Adrenal gland (tissue), 19 donors: ENCODE results near the gene CCDC183. TPM values are rescaled to one million over a fixed set of nuclear protein-coding genes. Genes with fewer than 3 reads are reported as not detected.

ENCODE experiments used
- DNase-seq, 7 donors: peaks; one replicate each; pipeline ENCODE4 v3.0.0-alpha.2; 2019 to 2020
- H3K27ac ChIP-seq, 5 donors: fragments of 200-600 bp; sonication (generic) in 4 of 5; 1 replicate in 3 of 5; 2 replicates in 2 of 5; pipeline versions ENCODE4 v1.5.1 to v1.8.0; 2016 to 2020; ENCODE audit warnings: mild to moderate bottlenecking in 1 of 5
- H3K27me3 ChIP-seq: fragments of 200-600 bp; 2 replicates; pipeline ENCODE4 v1.8.0; 2021
- H3K36me3 ChIP-seq, 2 donors: fragments of 200-600 bp; replicated peaks in 1 of 2; 1 replicate in 1 of 2; 2 replicates in 1 of 2; pipeline versions ENCODE4 v1.5.1 to v1.8.0; 2018 to 2022
- H3K4me1 ChIP-seq, 2 donors: fragments of 200-600 bp; replicated peaks in 1 of 2; 1 replicate in 1 of 2; 2 replicates in 1 of 2; pipeline versions ENCODE4 v1.5.1 to v1.8.0; 2018 to 2021
- H3K4me3 ChIP-seq, 4 donors: fragments of 200-600 bp; sonication (generic) in 3 of 4; one replicate each; pipeline ENCODE4 v1.5.1; 2016 to 2018
- H3K9me3 ChIP-seq, 3 donors: fragments of 200-600 bp; sonication (generic) in 1 of 3; replicated peaks in 1 of 3; 1 replicate in 2 of 3; 2 replicates in 1 of 3; pipeline versions ENCODE4 v1.5.1 to v1.8.0; 2016 to 2021
- CTCF ChIP-seq, 6 experiments: fragments of 450-650 bp in 4 of 6; fragments of 200-600 bp in 2 of 6; sonication (generic) in 1 of 6; IDR thresholded peaks; 1 replicate in 5 of 6; 2 replicates in 1 of 6; pipeline versions ENCODE4 v1.5.1 to v1.8.0; 2016 to 2021; ENCODE audit warnings: antibody characterized with exemption in 6 of 6, mild to moderate bottlenecking in 2 of 6, moderate library complexity in 1 of 6
- POLR2A ChIP-seq, 2 donors: fragments of 450-650 bp; IDR thresholded peaks; one replicate each; pipeline ENCODE4 v1.6.1; 2017; ENCODE audit warnings: antibody characterized with exemption in 2 of 2, mild to moderate bottlenecking in 2 of 2, moderate library complexity in 1 of 2
- WGBS, 4 donors: extraction: QIAGEN DNeasy Blood & Tissue Kit in 2 of 4; methylation state at CpG; one replicate each; pipeline versions ENCODE4 v1.1.5 to v1.1.7; 2013 to 2017; 5-methylcytosine and 5-hydroxymethylcytosine counted together
- intact Hi-C, 2 donors: fragments of 100-400 bp; cut with DNase I; formaldehyde crosslinking; loops; one replicate each; pipeline versions ENCODE4 v1.14.1 to v1.15.0; 2022 to 2023
- long read RNA-seq, 10 donors: library from polyadenylated mRNA in 3 of 10; unstranded in 2 of 10; stranded (forward) in 1 of 10; transcript quantifications; one replicate each; pipeline ENCODE4 v2.0.0 and lab custom pipeline, GENCODE V29; 2021 to 2026
- polyA plus RNA-seq, 3 donors: library from polyadenylated mRNA; stranded (reverse); fragments of 200-250 nt in 2 of 3; fragments of 350-450 nt in 1 of 3; fragmentation: Illumina TruSeq in 1 of 3; extraction: RNeasy Lipid Tissue Mini Kit (QIAGEN cat#74804) in 1 of 3; gene quantifications; one replicate each; pipeline ENCODE4 v1.2.3, GENCODE V29; 2013 to 2014
- total RNA-seq, 9 donors: library from RNA; depleted of rRNA in 4 of 9; stranded (reverse); fragments of >200 nt in 4 of 9; fragments of 120-200 nt in 1 of 9; fragmentation: NEBNext Ultra II Directional in 1 of 9; extraction: Animal tissue kit (Norgen Biotek cat#: 25700) in 1 of 9; gene quantifications; one replicate each; pipeline versions ENCODE4 v1.1.0 to v1.2.4, GENCODE V29; 2013 to 2023
- donor health status: healthy with polysubstance abuse.
- donor health status: Bipolar disorder and iron deficiency.
- donor health status: DM: yes; HTN: yes; CAD: no.
- donor health status: DM: no; HTN: no; CAD: no.
- donor health status: DM: no; HTN: no; CAD: no.
- donor health status: DM: yes; HTN: yes; CAD: no.

CCDC183 gene
- total RNA-seq (1 to 10 TPM in 6 of 9 donors, under 1 TPM in 2, not detected in 1; 0.46 to 3.3 (median 1.7) TPM), polyA plus RNA-seq (10 to 100 TPM in 1 of 3 donors, 1 to 10 TPM in 1, under 1 TPM in 1; 0.60 to 17.5 (median 2.4) TPM)
- long read RNA-seq, donor 1 = 0 reads
- long read RNA-seq, donor 2 = 0 reads
- long read RNA-seq, donor 3 = 0 reads
- long read RNA-seq, donor 4, partial matches to known transcripts = 1 of 1 reads
- long read RNA-seq, donor 4, other reads (novel, unspliced or antisense) = 0 of 1 reads
- long read RNA-seq, donor 5, partial matches to known transcripts = 1 of 2 reads
- long read RNA-seq, donor 5, other reads (novel, unspliced or antisense) = 1 of 2 reads
- long read RNA-seq, donor 6, partial matches to known transcripts = 1 of 2 reads
- long read RNA-seq, donor 6, other reads (novel, unspliced or antisense) = 1 of 2 reads
- long read RNA-seq, donor 7 = 0 reads
- long read RNA-seq, donor 8 = 0 reads
- long read RNA-seq, donor 9 = 0 reads
- long read RNA-seq, donor 10, partial matches to known transcripts = 0 of 1 reads
- long read RNA-seq, donor 10, other reads (novel, unspliced or antisense) = 0 of 1 reads

- DNase-seq = no peak
- no peak within 1 kb of the TSS for H3K27ac ChIP-seq
- peaks cover 7% of the 10 kb centered on the region for H3K27me3 ChIP-seq
- H3K4me3 ChIP-seq = no peak within 1 kb of the TSS
- no peaks in the 10 kb centered on the region for H3K9me3 ChIP-seq
- peaks cover 0 to 5% of the 10 kb centered on the region in 2 donors for H3K36me3 ChIP-seq
- no peak for TF ChIP-seq POLR2A (IDR thresholded peaks at IDR 0.05)
- no peak for TF ChIP-seq CTCF (IDR thresholded peaks at IDR 0.05)
- intact Hi-C loops = loop anchor here in 1 of 2 donors (10.0 kb wide), 1 partner anchor 48 kb away; the partner anchor contains the start of genes AJM1 and PHPT1
- 49 to 60% (median 54%) methylated on average over 4 to 5 of the region's 5 CpGs for WGBS, 4 donors
- H3K4me1 ChIP-seq = peaks cover 0 to 38% of the 10 kb centered on the region in 2 donors
Measured at GRCh38 chr9:136796238-136796774, at the start of gene CCDC183. CCDC183 (plus strand) TSS chr9:136796338; CDS start chr9:136796398, 60 bp downstream.

GRCh38 chr9:136746621-136747020 lies 49.5 kb upstream of the CCDC183 start:
- H3K4me1 ChIP-seq = peaks cover 5 to 9% of the 10 kb centered on the region in 2 donors
- H3K27me3 ChIP-seq = peaks cover 20% of the 10 kb centered on the region
- intact Hi-C loops = no loop called here
- no peak for TF ChIP-seq CTCF (IDR thresholded peaks at IDR 0.05)
- TF ChIP-seq POLR2A (IDR thresholded peaks at IDR 0.05) = no peak
- H3K27ac ChIP-seq = no peak overlapping the region
- H3K4me3 ChIP-seq = no peak overlapping the region
- DNase-seq = no peak
- H3K36me3 ChIP-seq = no peaks in the 10 kb centered on the region
- H3K9me3 ChIP-seq = no peaks in the 10 kb centered on the region
- WGBS, 4 donors = 83 to 98% (median 94%) methylated on average over 3 to 18 of the region's 18 CpGs

GRCh38 chr9:136747161-136748060 lies 48.7 kb upstream of the CCDC183 start:
- Histone ChIP-seq H3K4me3 (no peak overlapping the region), H3K27ac (no peak overlapping the region)

More at GRCh38 chr9:136747161-136748060, 48.7 kb upstream of the CCDC183 start:
- no peaks in the 10 kb centered on the region for H3K36me3 ChIP-seq
- DNase-seq = no peak
- TF ChIP-seq CTCF (IDR thresholded peaks at IDR 0.05) = no peak
- TF ChIP-seq POLR2A (IDR thresholded peaks at IDR 0.05) = no peak
- H3K4me1 ChIP-seq = peaks cover 5 to 9% of the 10 kb centered on the region in 2 donors
- no peaks in the 10 kb centered on the region for H3K9me3 ChIP-seq
- 85 to 93% (median 91%) methylated on average over 13 to 22 of the region's 22 CpGs for WGBS, 4 donors
- intact Hi-C loops = no loop called here
- peaks cover 12% of the 10 kb centered on the region for H3K27me3 ChIP-seq
